HG03280 (cell line): Measurements from ENCODE around the gene SREBF2.

Experiments
- ATAC-seq: cut with Tn5 transposase; IDR thresholded peaks from one replicate; pipeline ENCODE4 v1.9.1; 2021; ENCODE audit warnings: mild to moderate bottlenecking, moderate library complexity; ENCODE audit not compliant: unreplicated experiment

SREBF2 gene

DNA sequence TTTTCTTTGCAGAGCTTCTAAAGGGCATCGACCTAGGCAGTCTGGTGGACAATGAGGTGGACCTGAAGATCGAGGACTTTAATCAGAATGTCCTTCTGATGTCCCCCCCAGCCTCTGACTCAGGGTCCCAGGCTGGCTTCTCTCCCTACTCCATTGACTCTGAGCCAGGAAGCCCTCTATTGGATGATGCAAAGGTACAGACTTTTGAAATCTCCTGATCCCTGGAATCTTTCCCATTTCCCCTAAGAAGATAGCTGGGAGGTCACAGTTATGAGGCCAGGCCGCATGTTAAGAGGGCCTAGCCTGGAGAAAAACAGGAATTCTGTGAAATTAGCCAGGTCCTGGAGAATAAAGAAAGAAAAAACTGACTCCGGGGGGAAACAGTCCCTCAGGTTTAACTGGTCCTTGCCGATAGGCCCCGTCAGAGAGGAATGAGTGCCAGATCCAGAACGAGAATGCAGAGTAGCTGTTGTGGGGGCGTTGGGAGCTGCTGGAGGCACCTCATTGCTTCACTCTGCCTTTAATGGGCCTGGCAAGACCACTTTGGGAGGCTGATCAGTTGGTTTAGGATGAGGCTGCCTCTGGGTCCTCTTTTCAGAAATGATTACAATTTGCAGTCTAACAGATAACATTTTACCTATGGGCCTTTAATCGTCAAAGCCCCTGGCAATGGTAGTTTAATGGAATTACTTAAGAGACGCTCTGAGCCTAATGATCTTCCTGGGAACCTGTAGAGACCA, 42.8 kb downstream of the SREBF2 start:
- no peak for ATAC-seq

DNA sequence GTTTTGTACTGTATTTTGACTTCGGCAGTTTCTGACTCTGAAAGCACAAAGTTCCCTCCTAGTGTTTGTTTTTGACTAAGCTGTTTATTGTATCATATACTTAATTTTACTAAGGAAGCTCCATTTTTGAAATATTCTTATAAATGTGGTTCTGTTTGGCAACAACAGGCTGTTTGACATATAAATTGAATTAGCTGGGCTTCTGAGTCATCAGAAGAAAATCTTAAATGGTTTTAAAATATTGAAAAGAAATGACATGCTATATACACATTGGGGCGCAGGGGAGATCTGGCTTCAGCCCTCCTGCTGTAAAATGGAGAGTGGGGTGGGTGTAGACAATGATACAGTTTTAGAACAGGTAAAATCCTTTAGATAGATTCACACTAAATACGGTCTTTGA, 43.4 kb downstream of the SREBF2 start:
- ATAC-seq, result no peak

DNA sequence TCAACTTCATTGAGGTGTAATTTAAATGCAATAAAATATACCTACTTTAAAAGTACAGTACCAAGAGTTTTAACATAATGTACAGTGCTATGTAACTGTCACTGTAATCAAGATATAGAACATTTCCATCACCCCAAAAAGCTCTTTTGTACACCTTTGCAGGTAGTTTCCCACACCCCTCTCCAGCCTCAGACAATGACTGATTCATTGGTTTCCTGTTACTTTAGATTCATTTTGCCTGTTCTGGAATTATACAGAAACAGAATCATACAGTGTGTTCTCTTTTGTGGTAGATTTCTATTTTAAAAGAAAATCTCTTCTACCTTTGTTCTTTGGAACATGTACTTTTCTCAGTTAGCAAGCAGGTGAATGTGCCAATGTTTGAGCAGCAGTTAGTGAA, 43.8 kb downstream of the SREBF2 start:
- ATAC-seq, result no peak

DNA sequence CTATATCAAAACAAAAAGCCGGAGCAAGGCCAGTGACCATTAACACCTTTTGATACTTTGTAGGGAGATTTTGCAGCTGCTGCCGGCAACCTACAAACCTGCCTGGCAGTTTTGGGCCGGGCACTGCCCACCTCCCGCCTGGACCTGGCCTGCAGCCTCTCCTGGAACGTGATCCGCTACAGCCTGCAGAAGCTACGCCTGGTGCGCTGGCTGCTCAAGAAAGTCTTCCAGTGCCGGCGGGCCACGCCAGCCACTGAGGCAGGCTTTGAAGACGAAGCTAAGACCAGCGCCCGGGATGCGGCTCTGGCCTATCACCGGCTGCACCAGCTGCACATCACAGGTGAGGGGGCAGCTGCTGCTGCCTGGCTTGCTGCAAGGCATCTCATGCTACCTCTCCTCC, 47.7 kb downstream of the SREBF2 start:
- no peak for ATAC-seq

DNA sequence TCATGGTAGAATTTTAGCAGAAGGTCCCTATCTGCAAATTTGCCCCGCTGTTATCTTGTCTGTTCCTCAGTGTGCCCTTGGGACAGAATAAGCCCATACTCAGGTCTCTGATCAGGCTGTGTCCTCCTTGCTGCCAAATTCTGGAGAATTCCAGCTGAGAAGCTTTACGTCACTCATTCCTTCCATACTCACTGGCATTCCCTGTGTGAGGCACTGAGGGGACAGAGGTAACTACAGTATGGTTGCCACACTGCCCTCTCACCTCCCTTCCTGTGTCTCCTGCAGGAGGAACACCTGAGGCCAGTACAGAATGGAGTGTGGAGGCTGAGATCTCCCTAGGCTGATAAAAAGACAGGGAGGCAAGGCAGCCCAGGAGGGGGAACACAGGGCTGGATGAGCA, 50.5 kb downstream of the SREBF2 start:
- ATAC-seq, result no peak

DNA sequence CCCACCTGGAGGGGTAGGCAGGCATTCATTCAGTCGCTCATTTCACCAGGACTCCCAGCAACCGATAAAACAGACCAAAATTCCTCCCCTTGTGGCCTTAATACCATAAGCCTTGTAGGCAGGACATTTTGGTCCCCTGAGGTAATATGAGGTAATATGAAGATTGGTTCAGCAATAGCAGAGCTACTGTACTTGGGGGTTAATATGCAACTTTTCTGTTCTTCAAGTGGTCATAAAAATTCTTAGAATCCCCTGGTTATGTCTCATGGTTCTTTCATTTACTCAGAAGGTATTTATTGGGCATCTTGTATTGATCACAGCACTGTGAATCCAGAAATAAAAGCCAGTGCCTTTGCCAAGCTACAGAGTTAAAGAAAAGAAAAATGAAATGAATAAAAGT, 52.2 kb downstream of the SREBF2 start:
- ATAC-seq, result no peak

DNA sequence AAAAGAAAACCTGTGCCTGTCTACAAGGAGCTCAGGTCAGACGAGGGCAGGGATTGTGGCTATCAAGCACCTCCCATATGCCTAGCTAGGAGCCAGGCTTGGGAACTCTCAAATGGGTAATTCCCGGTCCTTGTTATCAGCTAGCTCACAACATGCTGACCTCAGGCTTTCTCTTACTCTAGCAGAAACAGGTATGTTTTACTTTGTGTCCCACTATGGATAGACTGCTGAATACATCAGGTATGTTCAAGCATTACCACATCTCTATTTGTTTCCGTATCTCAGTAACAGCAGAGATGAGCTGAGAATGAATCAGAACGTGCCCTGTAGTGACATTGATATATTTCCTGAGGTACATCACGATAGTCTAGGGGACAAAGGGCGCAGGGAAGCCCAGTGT, 52.6 kb downstream of the SREBF2 start:
- no peak for ATAC-seq

DNA sequence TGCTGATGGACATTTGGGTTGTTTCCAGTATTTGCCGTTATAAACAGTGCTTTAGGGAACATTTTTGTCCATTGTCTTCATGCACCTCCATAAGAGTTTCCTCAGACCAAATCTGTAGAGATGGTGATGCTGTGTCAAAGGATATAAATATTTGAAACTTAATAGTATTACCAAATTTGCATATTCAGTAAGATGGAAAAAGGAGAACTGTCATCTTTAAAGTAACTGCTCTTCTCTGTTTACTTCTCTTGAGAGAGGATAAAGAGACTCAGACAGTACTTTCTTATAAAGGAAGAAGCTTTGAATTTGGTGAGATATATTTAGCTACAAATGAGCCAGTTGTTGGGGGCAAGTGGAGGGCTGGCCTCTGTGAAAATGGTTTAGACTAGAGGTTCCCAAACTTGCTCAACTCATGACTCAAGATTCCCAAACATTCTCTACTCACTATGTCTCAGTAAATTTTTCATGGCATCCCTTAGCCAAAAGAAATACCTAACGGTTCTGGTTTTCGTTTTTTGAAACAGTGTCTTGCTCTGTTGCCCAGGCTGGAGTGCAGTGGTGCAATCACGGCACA, 55.8 kb downstream of the SREBF2 start:
- no peak for ATAC-seq

DNA sequence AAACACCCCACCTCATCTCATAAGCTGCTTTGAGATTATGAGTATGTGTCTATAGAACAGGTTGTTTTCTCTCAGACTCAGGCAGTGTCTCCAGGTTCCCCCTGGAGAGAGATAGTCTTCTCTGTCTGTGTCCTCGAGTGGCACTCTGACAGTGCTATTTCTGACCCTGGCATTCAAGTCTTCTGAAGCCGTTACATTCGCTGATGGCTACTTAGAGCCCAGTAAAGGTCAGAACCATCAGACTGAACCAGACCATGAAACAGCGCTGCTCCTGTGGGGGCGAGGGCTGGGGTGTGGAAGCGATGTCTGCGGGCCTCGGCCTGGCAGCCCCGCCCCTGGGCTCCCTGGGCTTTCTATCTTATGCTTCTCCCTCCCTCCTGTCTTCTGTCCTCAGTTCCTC, 58.5 kb downstream of the SREBF2 start:
- ATAC-seq, result no peak

DNA sequence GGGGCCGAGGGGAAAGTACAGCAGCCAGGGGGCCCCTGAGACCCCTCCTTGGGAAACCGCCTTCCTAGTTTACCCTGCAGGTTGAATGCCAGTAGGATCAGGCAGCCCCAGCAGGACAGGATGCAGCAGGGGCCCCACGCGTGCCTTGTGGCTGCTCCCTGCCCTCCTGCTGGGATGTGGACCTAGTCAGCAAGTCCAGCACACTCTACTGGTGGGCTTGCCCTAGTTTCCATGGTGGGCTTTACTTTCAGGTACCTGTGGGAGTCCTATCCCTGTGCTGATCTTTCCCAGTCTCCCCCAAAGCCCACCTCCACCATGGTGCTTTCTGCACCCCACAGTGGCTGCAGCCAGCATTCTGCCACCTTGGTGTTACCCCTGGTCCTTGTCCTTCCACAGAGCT, 59.8 kb downstream of the SREBF2 start:
- ATAC-seq, result no peak

DNA sequence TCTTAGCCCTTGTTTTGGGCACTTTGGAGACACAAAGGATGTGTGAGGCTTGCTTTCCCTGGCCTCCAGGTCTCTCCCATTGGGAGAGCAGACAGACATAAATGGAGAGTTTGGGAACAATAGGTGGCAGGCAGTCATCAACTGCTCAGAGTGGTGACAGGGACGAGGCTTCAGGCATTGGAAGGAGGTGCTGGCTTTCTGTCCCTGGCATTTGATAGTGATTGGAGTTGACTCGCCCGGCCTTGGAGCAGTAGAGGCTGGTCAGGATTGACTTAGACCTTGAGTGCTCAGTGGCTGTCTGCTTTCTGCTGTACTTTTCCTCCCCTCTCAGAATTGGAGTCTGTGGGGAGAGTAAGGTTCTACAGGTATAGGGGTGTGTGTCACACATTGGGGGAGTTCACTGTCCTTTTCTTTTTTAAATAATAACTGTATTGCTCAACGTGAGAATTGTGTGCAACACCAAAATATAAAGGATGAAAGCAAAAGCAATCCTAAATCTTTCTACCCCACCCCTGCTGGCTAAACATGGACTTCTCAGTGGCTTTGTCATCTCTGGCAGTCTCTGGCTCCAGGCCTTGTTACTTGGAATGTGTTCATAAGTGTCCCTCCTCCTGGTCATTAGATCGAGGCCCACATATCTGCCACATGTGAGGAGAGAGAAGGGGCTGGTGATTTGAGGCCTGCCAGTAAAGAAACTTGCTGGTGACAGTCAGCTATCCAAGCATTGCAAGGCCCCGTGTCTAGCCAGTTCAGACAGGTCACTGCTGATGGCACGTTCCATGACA, 60.9 kb downstream of the SREBF2 start:
- ATAC-seq, result no peak

DNA sequence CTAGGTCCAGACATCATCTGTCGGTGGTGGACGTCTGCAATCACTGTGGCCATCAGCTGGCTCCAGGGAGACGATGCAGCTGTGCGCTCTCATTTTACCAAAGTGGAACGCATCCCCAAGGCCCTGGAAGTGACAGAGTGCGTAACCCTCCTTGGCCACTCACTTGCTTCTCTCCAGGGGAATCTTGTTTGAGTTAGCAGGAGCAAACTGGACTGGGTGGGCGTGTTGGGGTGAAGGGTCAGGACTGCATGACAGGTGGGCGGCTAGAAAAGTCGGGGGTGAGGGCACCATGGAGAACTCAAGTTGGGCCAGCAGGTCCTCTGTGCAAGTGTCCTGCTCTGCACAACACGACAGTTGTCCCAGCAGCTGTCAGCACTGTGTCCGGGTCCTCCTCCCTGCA, 65.7 kb downstream of the SREBF2 start:
- no peak for ATAC-seq

DNA sequence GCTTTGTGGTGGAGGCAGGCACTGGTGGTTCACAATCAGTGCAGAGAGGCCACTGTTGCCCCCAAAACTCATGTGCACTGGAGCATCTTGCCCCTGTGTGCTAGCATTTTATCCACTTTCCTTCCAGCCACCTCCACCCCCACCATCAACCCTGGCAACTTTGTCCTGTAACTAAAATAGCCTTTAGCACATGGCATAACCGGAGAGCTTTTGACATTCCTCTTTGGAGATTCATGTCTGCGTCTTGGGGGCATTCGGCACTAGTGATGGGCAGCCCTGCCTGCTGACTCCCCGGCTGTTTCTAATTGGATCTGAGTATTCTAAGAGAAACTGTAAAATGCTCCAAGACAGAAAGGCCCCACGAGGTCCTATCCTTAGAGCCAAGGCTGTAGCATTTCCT, 66.2 kb downstream of the SREBF2 start:
- no peak for ATAC-seq

DNA sequence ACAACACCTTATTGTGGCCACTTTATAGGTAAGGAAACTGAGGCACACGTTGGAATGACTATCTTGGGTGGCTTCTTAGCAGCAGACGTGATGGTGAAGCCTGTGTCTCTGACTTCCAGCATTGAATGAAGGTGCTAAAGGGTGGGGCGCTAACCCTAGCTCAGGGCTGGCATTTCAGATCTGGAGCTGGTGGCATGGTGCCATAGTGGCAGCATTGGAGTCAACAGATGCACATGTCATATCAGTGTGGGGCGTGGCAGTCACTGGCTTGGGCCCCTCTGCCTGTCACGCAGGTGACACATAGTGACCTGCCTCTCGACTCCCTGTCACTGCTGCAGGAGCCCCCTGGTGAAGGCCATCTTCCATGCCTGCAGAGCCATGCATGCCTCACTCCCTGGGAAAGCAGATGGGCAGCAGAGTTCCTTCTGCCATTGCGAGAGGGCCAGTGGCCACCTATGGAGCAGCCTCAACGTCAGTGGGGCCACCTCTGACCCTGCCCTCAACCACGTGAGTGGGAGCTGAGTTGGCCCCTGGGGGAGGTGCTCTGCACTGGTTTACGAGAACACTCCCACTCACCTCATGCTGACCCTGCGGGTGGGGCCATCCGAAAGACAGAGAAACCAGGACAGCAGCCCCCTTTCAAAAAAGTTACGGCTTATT, 67.2 kb downstream of the SREBF2 start:
- ATAC-seq, result no peak

DNA sequence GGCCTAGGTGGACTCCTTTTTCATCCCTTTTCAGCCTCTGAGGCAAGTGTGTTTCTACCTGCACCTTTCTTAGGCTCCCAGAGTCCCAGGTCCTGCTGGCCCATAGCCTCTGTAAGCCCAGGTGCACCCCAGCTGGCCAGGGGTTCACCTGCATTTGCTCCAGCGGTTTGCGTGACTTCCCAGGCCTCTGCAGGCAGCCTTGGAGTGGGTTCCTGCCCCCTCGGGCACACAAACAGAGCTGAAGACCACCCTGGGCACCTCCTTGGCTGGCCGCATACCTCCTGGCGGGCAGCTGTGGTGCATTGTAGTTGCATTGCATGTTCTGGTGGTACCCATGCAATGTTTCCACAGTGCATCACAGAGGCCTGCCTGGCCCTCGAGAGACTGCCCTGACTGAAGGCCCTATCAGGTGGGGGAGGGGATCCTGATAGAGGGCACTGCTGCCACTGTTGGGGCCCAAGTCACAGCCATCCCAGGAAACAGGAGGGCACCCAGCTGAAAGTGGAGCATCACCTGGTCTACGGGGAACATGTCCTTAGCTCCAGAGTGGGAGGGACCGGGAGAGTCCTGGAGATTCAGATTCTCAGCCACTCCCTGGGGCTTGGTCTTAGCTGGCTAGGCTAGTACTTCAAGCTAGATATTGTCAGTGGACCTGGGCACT, 67.9 kb downstream of the SREBF2 start:
- ATAC-seq, result no peak

DNA sequence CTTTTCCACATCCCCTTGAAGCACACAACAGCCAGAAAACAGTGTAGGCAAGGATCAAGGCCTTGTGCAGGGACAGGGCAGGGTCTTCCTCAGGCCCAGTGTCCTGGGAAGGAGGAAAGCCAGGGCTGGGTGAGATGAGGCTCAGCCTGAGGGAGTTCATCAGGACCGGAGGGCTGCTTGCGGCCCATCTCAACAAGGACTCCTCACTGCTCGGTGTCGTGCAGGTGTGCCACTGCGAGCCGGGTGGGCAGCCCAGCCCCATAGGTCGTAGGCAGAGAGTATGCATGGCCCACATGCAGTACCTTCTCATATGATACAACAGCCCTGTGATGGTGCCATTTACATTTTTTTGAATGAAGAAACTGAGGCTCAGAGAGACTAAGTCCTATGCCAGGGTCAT, 69.1 kb downstream of the SREBF2 start:
- ATAC-seq, result no peak

DNA sequence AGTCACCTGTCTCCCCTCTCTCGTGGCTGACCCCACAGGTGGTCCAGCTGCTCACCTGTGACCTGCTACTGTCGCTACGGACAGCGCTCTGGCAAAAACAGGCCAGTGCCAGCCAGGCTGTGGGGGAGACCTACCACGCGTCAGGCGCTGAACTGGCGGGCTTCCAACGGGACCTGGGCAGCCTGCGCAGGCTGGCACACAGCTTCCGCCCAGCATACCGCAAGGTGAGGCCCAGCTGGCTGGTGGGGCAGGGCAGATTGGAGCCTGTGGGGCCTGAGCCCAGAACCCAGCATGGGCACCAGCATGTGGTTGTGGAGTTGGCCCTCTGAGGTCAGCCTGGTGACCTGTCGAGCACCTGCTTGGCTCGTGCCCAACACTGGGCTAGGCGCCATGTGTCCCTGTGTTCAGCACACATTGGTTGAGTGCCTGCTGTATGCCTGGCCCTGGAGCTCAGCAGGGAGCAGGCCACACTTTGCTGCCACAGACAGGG, 70.1 kb downstream of the SREBF2 start:
- no peak for ATAC-seq

DNA sequence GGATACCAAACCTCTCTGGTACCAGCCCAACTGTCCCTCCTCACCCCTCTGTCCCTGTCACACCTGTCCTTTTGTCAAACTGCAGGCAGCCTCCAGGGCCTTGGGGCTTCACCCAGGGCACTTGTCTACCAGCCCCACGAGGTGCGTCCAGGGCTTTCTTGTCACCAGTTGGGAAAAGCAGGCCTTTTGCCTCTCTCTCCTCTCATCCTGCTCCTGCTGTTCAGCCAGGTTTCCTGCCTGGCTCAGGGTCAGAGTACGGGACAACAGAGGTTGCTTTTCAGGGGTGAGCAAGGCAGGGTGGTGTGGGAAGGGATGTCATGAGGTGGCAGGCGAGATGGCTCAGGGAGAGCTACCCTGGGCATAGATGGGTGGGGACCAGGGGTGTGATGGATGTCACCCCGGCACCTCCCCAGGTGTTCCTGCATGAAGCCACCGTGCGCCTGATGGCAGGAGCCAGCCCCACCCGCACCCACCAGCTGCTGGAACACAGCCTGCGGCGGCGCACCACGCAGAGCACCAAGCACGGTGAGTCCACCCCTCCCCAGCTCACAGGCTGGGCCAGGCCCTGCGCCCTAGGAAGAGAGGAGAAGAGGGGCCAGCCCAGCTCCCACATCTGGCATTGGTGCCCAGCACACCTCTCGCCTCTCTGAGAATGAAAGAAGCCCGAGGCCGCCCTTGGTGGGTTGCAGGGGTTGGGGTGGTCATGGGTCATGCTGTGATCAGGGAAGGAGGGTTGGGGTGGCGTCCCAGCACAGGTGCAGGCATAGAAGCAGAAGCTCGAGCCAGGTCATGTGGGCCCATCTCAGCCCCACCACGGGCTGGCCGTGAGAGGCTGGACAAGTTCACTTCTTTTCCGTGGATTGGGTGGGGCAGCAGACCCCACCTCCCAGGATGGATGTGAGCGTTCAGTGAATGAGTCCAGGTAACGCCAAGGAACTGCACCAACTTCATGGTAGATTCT, 71.8 kb downstream of the SREBF2 start:
- no peak for ATAC-seq

DNA sequence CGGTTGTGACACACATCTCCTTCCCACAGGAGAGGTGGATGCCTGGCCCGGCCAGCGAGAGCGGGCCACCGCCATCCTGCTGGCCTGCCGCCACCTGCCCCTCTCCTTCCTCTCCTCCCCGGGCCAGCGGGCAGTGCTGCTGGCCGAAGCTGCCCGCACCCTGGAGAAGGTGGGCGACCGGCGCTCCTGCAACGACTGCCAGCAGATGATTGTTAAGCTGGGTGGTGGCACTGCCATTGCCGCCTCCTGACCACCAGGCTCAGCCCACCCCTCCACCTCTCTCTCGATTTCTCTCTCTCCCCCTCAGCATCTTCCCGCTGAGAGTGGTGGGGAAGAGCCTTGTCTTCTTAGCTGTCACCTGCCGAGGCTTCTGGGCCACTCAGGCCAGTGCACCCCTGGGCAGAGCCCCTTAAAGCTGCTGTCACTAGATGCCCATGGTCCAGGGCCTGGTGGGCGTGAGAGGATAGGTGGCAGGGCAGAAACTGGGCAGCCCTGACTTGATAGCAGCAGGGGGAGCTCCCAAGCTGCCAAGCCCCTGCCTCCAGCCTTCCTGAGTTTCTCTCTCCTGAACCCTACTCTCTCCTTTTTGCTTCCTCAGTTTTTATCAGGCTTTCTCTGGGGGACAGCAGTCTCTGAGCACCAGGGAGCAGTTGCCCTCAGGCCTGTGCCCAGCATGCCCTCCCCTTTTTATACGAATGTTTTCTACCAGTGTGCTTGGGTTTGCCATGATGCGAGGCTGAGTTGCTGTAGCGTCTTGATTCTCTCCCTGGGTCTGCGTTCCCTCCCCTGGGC, 72.7 kb downstream of the SREBF2 start:
- ATAC-seq, result no peak
